H1 (cell line): ENCODE results near the gene SLC2A5. TPM values are rescaled to one million over a fixed set of nuclear protein-coding genes. Genes with fewer than 3 reads are reported as not detected.

Source experiments
- BACH1 ChIP-seq: IDR thresholded peaks from 2 replicates; pipeline ENCODE4 v1.6.1; 2012; ENCODE audit warnings: low read length, improper control_type of control experiment
- BRCA1 ChIP-seq: IDR thresholded peaks from 2 replicates; pipeline ENCODE4 v1.6.1; 2012; ENCODE audit warnings: low read depth, low read length, improper control_type of control experiment
- CREB1 ChIP-seq: IDR thresholded peaks from 2 replicates; pipeline ENCODE4 v1.6.1; 2012; ENCODE audit warnings: inconsistent platforms
- CTBP2 ChIP-seq: IDR thresholded peaks from 2 replicates; pipeline ENCODE4 v1.7.0; 2011; ENCODE audit warnings: borderline replicate concordance, mild to moderate bottlenecking, moderate library complexity, mixed read lengths, low read length; ENCODE audit not compliant: insufficient read depth, insufficient read length
- EGR1 ChIP-seq: IDR thresholded peaks from 2 replicates; pipeline ENCODE4 v1.6.1; 2011; ENCODE audit warnings: low read depth, low read length, borderline replicate concordance
- EP300 ChIP-seq, 2 experiments: IDR thresholded peaks; 1 replicate in 1 of 2; 2 replicates in 1 of 2; pipeline ENCODE4 v1.6.1; 2011 to 2012; ENCODE audit warnings: low read depth in 2 of 2, low read length in 2 of 2, mild to moderate bottlenecking in 2 of 2, borderline replicate concordance in 1 of 2, inconsistent platforms in 1 of 2, moderate library complexity in 1 of 2
- GTF2F1 ChIP-seq: IDR thresholded peaks from 2 replicates; pipeline ENCODE4 v1.6.1; 2012; ENCODE audit warnings: low read depth, low read length, improper control_type of control experiment, borderline replicate concordance
- HDAC2 ChIP-seq, 2 experiments: fragments of 300-600 bp in 1 of 2; sonication (generic) in 1 of 2; IDR thresholded peaks; 2 replicates each; pipeline ENCODE4 v1.6.1; 2011 to 2012; ENCODE audit warnings: low read depth in 2 of 2, low read length in 2 of 2, mild to moderate bottlenecking in 2 of 2, moderate library complexity in 2 of 2, borderline replicate concordance in 1 of 2, inconsistent platforms in 1 of 2
- JUN ChIP-seq: IDR thresholded peaks from 2 replicates; pipeline ENCODE4 v1.6.1; 2011; ENCODE audit warnings: low read depth, mild to moderate bottlenecking, improper control_type of control experiment, low read length
- KDM1A ChIP-seq: fragments of 200-600, 300-600 bp; sonication (generic); IDR thresholded peaks from 2 replicates; pipeline ENCODE4 v1.7.1; 2016; ENCODE audit warnings: mild to moderate bottlenecking, low read length, borderline replicate concordance
- POLR2AphosphoS5 ChIP-seq: IDR thresholded peaks from 2 replicates; pipeline ENCODE4 v1.6.1; 2011; ENCODE audit warnings: low read depth, low read length
- POU5F1 ChIP-seq: IDR thresholded peaks from 2 replicates; pipeline ENCODE4 v1.6.1; 2011; ENCODE audit warnings: low read depth, mild to moderate bottlenecking, low read length, moderate library complexity
- RAD21 ChIP-seq, 2 experiments: IDR thresholded peaks in 1 of 2; conservative IDR thresholded peaks in 1 of 2; 2 replicates each; pipeline ENCODE4 v1.6.1; 2011; ENCODE audit warnings: low read depth in 2 of 2, low read length in 2 of 2, improper control_type of control experiment in 1 of 2, inconsistent platforms in 1 of 2, mild to moderate bottlenecking in 1 of 2, moderate library complexity in 1 of 2
- RBBP5 ChIP-seq: IDR thresholded peaks from 2 replicates; pipeline ENCODE4 v1.7.1; 2012; ENCODE audit warnings: low read depth, mild to moderate bottlenecking, inconsistent platforms, low read length, moderate library complexity, borderline replicate concordance
- SRF ChIP-seq: IDR thresholded peaks from 2 replicates; pipeline ENCODE4 v1.6.1; 2011; ENCODE audit warnings: mild to moderate bottlenecking, low read depth, low read length, moderate library complexity
- TCF12 ChIP-seq: IDR thresholded peaks from 2 replicates; pipeline ENCODE4 v1.6.1; 2011; ENCODE audit warnings: low read depth, mild to moderate bottlenecking, low read length
- USF2 ChIP-seq: IDR thresholded peaks from 2 replicates; pipeline ENCODE4 v1.6.1; 2011; ENCODE audit warnings: low read length, improper control_type of control experiment
- polyA plus RNA-seq, 7 experiments: library from polyadenylated mRNA; depleted of rRNA in 3 of 7; stranded (reverse) in 5 of 7; unstranded in 2 of 7; fragments of >200 nt in 5 of 7; fragments of 200-250 nt in 2 of 7; gene quantifications; 1 replicate in 5 of 7; 2 replicates in 1 of 7; 4 replicates in 1 of 7; pipeline versions ENCODE4 v1.2.1 to v1.2.3, GENCODE V29; 2011 to 2013; ENCODE audit warnings: missing spikeins in 2 of 7, mixed read lengths in 2 of 7
- total RNA-seq: library from RNA; stranded (reverse); fragmentation: NEBNext Ultra II Directional; extraction: Animal tissue kit (Norgen Biotek cat#: 25700); gene quantifications from 2 replicates; pipeline ENCODE4 v1.2.1, GENCODE V29; 2021
- TF ChIP-seq, protein P1 (sequence below): IDR thresholded peaks from 2 replicates; pipeline ENCODE4 v1.6.1; 2011; ENCODE audit warnings: low read depth, mild to moderate bottlenecking, low read length; ENCODE audit not compliant: insufficient read depth
- TF ChIP-seq, protein P2 (sequence below): IDR thresholded peaks from 2 replicates; pipeline ENCODE4 v1.6.1; 2012; ENCODE audit warnings: low read length, inconsistent platforms

The SLC2A5 gene
- total and polyA plus RNA-seq, 2 of the 8 experiments (the other 6 are each of a cell fraction or from before 2014, with no cell fraction given) = 0.12 TPM; not detected in 1

DNA sequence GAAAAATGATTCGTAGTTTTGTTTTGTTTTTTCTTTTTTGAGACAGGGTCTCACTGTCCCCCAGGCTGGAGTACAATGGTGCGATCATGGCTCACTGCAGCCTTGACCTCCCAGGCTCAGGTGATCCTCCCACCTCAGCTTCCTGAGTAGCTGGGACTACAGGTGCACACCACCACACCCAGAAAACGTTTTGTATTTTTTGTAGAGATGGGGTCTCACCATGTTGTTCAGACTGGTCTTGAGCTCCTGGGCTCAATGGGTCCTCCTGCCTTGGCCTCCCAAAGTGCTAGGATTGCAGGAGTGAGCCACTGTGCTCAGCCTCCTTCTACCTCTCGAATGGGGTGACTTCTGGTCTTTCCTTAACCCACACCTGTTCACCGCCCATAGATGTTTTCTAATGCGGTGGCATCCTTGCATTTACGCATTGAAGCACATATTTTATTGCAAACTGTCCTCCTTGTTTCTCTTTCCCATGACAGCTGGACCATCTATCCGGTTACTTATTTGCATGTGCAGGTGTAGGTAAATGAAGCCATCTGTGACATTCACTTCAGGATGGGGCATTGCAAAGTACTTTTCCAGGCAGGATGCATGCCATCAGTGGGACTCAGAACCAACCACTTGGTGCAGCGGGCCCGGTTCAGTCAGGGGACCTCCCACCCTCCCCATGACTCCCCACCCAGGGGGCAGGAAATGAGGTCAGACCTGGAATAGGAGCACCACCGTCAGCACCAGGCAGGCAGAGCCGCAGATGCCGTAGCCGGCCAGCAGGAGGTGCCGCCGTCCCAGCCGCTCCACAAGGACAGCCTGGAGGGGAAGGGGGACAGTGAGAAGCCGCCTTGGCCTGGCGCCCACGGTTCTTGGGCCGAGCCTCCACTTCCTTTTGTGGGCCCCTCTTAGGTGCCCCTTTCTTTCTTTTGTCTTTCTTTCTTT lies 59.7 kb downstream of the SLC2A5 start (continued):
- TF ChIP-seq KDM1A = no peak
- peak; percentile 24; the same call in 1 of the 2 replicates for TF ChIP-seq EGR1
- TF ChIP-seq BRCA1 = no peak
- TF ChIP-seq RAD21 (IDR thresholded peaks at IDR 0.05 in 1 of 2, conservative IDR thresholded peaks at IDR 0.05 in 1 of 2; ENCODE audit: low read depth in 2 of 2, low read length in 2 of 2) = peak; percentile 87 to 91
- TF ChIP-seq TCF12 = no peak
- no peak for TF ChIP-seq RBBP5
- no peak for TF ChIP-seq USF2
- no peak for TF ChIP-seq BACH1
- TF ChIP-seq, protein P1, sequence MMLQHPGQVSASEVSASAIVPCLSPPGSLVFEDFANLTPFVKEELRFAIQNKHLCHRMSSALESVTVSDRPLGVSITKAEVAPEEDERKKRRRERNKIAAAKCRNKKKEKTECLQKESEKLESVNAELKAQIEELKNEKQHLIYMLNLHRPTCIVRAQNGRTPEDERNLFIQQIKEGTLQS = no peak
- TF ChIP-seq EP300 (IDR thresholded peaks at IDR 0.05; ENCODE audit: borderline replicate concordance in 1 of 2, low read depth in 2 of 2, low read length in 2 of 2) = no peak
- peak; percentile 72 for TF ChIP-seq CREB1
- peak; percentile 99 for TF ChIP-seq POLR2AphosphoS5
- TF ChIP-seq, protein P2, sequence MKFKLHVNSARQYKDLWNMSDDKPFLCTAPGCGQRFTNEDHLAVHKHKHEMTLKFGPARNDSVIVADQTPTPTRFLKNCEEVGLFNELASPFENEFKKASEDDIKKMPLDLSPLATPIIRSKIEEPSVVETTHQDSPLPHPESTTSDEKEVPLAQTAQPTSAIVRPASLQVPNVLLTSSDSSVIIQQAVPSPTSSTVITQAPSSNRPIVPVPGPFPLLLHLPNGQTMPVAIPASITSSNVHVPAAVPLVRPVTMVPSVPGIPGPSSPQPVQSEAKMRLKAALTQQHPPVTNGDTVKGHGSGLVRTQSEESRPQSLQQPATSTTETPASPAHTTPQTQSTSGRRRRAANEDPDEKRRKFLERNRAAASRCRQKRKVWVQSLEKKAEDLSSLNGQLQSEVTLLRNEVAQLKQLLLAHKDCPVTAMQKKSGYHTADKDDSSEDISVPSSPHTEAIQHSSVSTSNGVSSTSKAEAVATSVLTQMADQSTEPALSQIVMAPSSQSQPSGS = no peak
- TF ChIP-seq SRF = no peak
- no peak for TF ChIP-seq POU5F1
- TF ChIP-seq GTF2F1 = peak; percentile 96
- no peak for TF ChIP-seq HDAC2 (IDR thresholded peaks at IDR 0.05; ENCODE audit: borderline replicate concordance in 1 of 2, low read depth in 2 of 2, low read length in 2 of 2)
- no peak for TF ChIP-seq CTBP2
- TF ChIP-seq JUN = no peak
